Measurements from ENCODE around the gene LAD1.

The LAD1 gene

GRCh38 chr1:201423655-201424054 is 24.5 kb upstream of the LAD1 start:
- H3K27ac ChIP-seq: no peak overlapping the region
- TF ChIP-seq CTCF (conservative IDR thresholded peaks at IDR 0.05): no peak

GRCh38 chr1:201422436-201423030 is 23.4 kb upstream of the LAD1 start:
- no peak for TF ChIP-seq CTCF (conservative IDR thresholded peaks at IDR 0.05)

GRCh38 chr1:201422026-201422425 is 22.9 kb upstream of the LAD1 start:
- no peak for TF ChIP-seq CTCF (conservative IDR thresholded peaks at IDR 0.05)
- no peak overlapping the region for H3K27ac ChIP-seq

More at GRCh38 chr1:201422436-201423030, 23.4 kb upstream of the LAD1 start:
- no peak overlapping the region for H3K27ac ChIP-seq

GRCh38 chr1:201421041-201421440 is 21.9 kb upstream of the LAD1 start:
- H3K27ac ChIP-seq: no peak overlapping the region
- no peak for TF ChIP-seq CTCF (conservative IDR thresholded peaks at IDR 0.05)

GRCh38 chr1:201420608-201421002 is 21.5 kb upstream of the LAD1 start:
- H3K27ac ChIP-seq: no peak overlapping the region
- TF ChIP-seq CTCF (conservative IDR thresholded peaks at IDR 0.05): no peak

GRCh38 chr1:201419746-201420607 is 20.9 kb upstream of the LAD1 start:
- no peak overlapping the region for H3K27ac ChIP-seq
- TF ChIP-seq CTCF (conservative IDR thresholded peaks at IDR 0.05): no peak

GRCh38 chr1:201419256-201419655 is 20.1 kb upstream of the LAD1 start:
- TF ChIP-seq CTCF (conservative IDR thresholded peaks at IDR 0.05): no peak
- no peak overlapping the region for H3K27ac ChIP-seq
